OCI-LY7 (cell line): ENCODE results near the gene RARA. TPM values are rescaled to one million over a fixed set of nuclear protein-coding genes. Genes with fewer than 3 reads are reported as not detected.

Experiments
- BruUV-seq: library from RNA; stranded (reverse); fragments of 400-500 nt; replicated peaks from 2 replicates; lab custom pipeline; 2021; lab: Mats Ljungman, UMichigan
- CTCF ChIA-PET: fragments of 300-600 bp; sonication (Branson Sonifier 250); formaldehyde crosslinking; loops from one replicate; lab custom pipeline; 2022; ENCODE audit warnings: antibody characterized with exemption; ENCODE audit not compliant: unreplicated experiment; lab: Charles Lee
- POLR2A ChIA-PET: fragments of 300-600 bp; sonication (Branson Sonifier 250); formaldehyde crosslinking; loops from one replicate; lab custom pipeline; 2022; ENCODE audit warnings: antibody characterized with exemption; lab: Charles Lee
- DNase-seq: peaks from one replicate; pipeline ENCODE4 v3.0.0-alpha.2; 2015; ENCODE audit warnings: low spot score
- H2AFZ ChIP-seq: fragments of 200-600 bp; sonication (generic), shearing (Covaris generic); 2 replicates; pipeline ENCODE4 v1.6.1; 2014; ENCODE audit warnings: mild to moderate bottlenecking, antibody characterized with exemption, low read length, moderate library complexity
- H3K27ac ChIP-seq: fragments of 200-600 bp; sonication (generic); 2 replicates; pipeline ENCODE4 v1.5.1; 2014; ENCODE audit warnings: mixed run types, low read depth, mild to moderate bottlenecking, moderate library complexity, low read length, inconsistent platforms; ENCODE audit not compliant: poor library complexity, severe bottlenecking
- H3K36me3 ChIP-seq: fragments of 200-600 bp; sonication (generic); 2 replicates; pipeline ENCODE4 v1.6.1; 2014; ENCODE audit warnings: mild to moderate bottlenecking, antibody characterized with exemption, low read length, moderate library complexity, mixed read lengths; ENCODE audit not compliant: insufficient read depth
- H3K4me1 ChIP-seq: fragments of 200-600 bp; sonication (generic); 2 replicates; pipeline ENCODE4 v1.5.1; 2014; ENCODE audit warnings: mild to moderate bottlenecking, low read length; ENCODE audit not compliant: insufficient read depth, poor library complexity, severe bottlenecking
- H3K4me2 ChIP-seq: fragments of 200-600 bp; sonication (generic); 2 replicates; pipeline ENCODE4 v1.6.1; 2014; ENCODE audit warnings: mild to moderate bottlenecking, low read length
- H3K4me3 ChIP-seq: fragments of 200-600 bp; sonication (generic); 2 replicates; pipeline ENCODE4 v1.5.1; 2014; ENCODE audit warnings: mild to moderate bottlenecking, low read depth, low read length; ENCODE audit not compliant: poor library complexity, severe bottlenecking
- H3K79me2 ChIP-seq: fragments of 200-600 bp; sonication (generic); 2 replicates; pipeline ENCODE4 v1.6.1; 2016; ENCODE audit warnings: low read depth, mild to moderate bottlenecking, low read length, moderate library complexity, mixed read lengths; ENCODE audit not compliant: insufficient read depth
- H3K9me2 ChIP-seq: fragments of 200-600 bp; sonication (generic); 2 replicates; pipeline ENCODE4 v1.6.1; 2016; ENCODE audit warnings: mild to moderate bottlenecking, low read length, mixed read lengths; ENCODE audit not compliant: insufficient read depth
- H3K9me3 ChIP-seq: fragments of 200-600 bp; sonication (generic); 2 replicates; pipeline ENCODE4 v1.6.1; 2014; ENCODE audit warnings: mild to moderate bottlenecking, mixed run types, low read length, mixed read lengths
- H4K20me1 ChIP-seq: fragments of 200-600 bp; sonication (generic); 2 replicates; pipeline ENCODE4 v1.6.1; 2014; ENCODE audit warnings: mild to moderate bottlenecking, antibody characterized with exemption, low read length, moderate library complexity, mixed read lengths; ENCODE audit not compliant: insufficient read depth
- CTCF ChIP-seq: fragments of 200-600 bp; sonication (generic); conservative IDR thresholded peaks from 2 replicates; pipeline ENCODE4 v1.5.1; 2014; ENCODE audit warnings: mild to moderate bottlenecking, antibody characterized with exemption, low read length, moderate library complexity, mixed read lengths
- EZH2phosphoT487 ChIP-seq: fragments of 200-600 bp; sonication (generic); IDR thresholded peaks from 2 replicates; pipeline ENCODE4 v1.6.1; 2018; ENCODE audit warnings: low read depth, borderline replicate concordance, mild to moderate bottlenecking, mixed run types, antibody characterized with exemption, low read length, moderate library complexity, mixed read lengths
- intact Hi-C: fragments of 100-400 bp; cut with micrococcal nuclease; formaldehyde crosslinking; loops from one replicate; pipeline ENCODE4 v1.10.0; 2022; ENCODE audit not compliant: unreplicated experiment
- total RNA-seq, 2 experiments: library from RNA; depleted of rRNA in 1 of 2; stranded (reverse); fragments of >200 nt in 1 of 2; shearing (Covaris generic) in 1 of 2; gene quantifications; 2 replicates each; pipeline ENCODE4 v1.2.3, GENCODE V29; 2014 to 2022

The RARA gene
- total RNA-seq, 2 experiments from 2014 or later, result 3.1 to 8.6 TPM

DNA sequence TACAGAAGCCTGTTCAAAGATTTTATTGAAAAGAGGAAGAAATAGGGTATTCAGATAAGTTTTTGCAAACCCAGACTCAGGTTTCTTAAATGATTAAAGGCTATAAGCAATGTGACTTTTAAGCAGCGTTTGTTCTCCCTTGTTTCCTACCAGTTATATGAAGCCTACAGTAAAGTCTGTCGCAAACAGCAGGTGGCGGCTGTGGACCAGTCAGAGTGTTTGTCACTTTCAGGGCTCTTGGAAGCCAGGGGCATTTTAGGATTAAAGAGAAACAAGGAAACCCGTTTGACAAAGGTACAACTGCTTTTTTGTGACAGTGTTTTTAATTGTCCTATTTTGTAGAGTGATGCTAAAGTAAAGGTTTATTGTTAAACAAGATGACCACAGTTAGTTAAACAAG, 7.7 kb upstream of the RARA start:
- Histone ChIP-seq H3K4me3 (no peak overlapping the region), H3K9me3 (no peaks in the 10 kb centered on the region), H3K36me3 (peaks cover 92% of the 10 kb centered on the region), H3K79me2 (peaks cover 4% of the 10 kb centered on the region; the same call in 1 of the 2 replicates), H3K27ac (no peak overlapping the region), H3K4me1 (no peaks in the 10 kb centered on the region), H3K4me2 (no peak overlapping the region), H2AFZ (no peak overlapping the region), H3K9me2 (no peaks in the 10 kb centered on the region), H4K20me1 (peaks cover 18% of the 10 kb centered on the region)
- POLR2A ChIA-PET, result no interaction called here
- no TSS peak for BruUV-seq
- CTCF ChIA-PET, result no interaction called here
- TF ChIP-seq CTCF (peak; percentile 60), EZH2phosphoT487 (no peak)
- DNase-seq, result no peak
- intact Hi-C loops, result loop anchor here (5.0 kb wide), 1 partner anchor 231 kb away; no protein-coding TSS in a partner anchor

DNA sequence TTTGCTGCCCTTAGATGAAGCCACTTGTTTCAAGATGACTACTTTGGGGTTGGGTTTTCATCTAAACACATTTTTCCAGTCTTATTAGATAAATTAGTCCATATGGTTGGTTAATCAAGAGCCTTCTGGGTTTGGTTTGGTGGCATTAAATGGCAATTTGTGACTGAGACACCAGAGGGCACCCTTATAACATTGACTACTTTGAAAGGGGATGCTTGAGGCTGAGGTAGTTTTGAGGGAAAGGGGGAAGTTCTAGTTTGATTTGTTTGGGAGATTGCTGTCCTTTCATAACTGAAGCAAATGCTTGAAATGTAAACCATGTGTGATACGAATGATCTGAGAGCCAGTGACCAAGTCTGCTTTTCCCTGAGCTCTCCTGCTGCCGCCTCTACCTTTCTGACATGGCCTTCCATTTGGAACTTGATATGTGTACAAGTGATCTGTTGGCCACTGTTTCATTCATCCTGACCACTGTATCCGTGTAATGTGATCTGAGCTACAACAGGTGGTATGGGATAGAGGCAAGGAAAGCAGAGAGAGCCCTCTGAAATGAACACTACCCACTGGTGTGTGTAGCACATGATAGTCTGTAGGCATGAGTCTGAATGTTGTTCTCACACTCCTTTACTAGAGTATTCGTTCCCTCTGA, 5.8 kb upstream of the RARA start:
- H3K36me3 ChIP-seq, result peaks cover 74% of the 10 kb centered on the region
- TF ChIP-seq CTCF, result peak; percentile 87
- no peak for TF ChIP-seq EZH2phosphoT487
- H3K4me2 ChIP-seq, result no peak overlapping the region
- ChIA-PET POLR2A (no interaction called here), CTCF (interaction anchor here (0.6 kb wide), 1 partner anchor 1365 kb away, joined by 3 read pairs; no protein-coding TSS in a partner anchor)
- no peak overlapping the region for H3K27ac ChIP-seq
- no peak overlapping the region for H3K4me3 ChIP-seq
- intact Hi-C loops, result loop anchor here (1.0 to 5.0 kb wide), 2 partner anchors 52 to 229 kb away; no protein-coding TSS in a partner anchor
- H2AFZ ChIP-seq, result no peak overlapping the region
- no peaks in the 10 kb centered on the region for H3K9me3 ChIP-seq
- BruUV-seq, result no TSS peak
- peak; percentile 60 for DNase-seq
- peaks cover 4% of the 10 kb centered on the region; the same call in 1 of the 2 replicates for H3K79me2 ChIP-seq
- H4K20me1 ChIP-seq, result peaks cover 18% of the 10 kb centered on the region; the same call in 1 of the 2 replicates
- no peaks in the 10 kb centered on the region for H3K9me2 ChIP-seq
- H3K4me1 ChIP-seq, result peaks cover under 1% of the 10 kb centered on the region
